ENCODE measurements around the gene FNIP2.
"Not testable (repeated sequence)": the region's sequence is repeated elsewhere in the genome, so short reads cannot be mapped to it uniquely, and the experiment has no call there.

Gene FNIP2

DNA sequence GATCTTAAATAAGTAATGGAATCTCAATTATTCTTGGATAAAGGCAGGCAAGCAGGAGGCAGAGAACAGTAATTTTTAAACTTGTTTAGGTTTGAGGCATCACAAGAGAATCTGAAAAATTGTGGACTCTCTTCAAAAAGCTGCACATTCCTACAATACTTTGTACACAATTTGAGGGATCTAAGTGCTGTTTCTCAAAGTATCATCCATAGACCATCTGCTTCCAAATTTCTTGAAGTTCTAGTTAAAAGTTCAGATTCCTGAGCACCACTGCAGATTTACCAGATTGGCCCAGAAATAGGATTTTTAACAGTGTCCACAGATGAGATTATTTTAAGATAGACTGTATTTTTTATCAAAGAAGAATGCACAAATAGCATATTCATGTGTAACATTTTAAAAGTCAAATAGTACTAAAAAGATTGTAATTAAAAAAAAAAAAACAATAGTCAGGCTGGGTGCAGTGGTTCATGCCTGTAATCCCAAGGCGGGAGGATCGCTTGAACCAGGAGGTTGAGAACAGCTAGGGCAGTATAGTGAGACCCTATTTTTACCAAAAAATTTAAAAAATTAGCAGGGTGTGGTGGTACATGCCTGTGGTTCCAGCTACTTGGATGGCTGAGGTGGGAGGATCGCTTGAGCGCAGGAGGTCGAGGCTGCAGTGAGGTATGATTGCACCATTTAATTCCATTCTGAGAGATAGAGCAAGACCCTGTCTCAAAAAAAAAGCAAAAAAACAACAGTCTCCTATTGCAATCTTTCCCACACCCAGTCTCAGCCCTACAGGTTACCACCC lies 14.2 kb upstream of the FNIP2 start:
- TF ChIP-seq ZFX (IDR thresholded peaks at IDR 0.05; ENCODE audit: borderline replicate concordance), result no peak
- TF ChIP-seq, protein P1, sequence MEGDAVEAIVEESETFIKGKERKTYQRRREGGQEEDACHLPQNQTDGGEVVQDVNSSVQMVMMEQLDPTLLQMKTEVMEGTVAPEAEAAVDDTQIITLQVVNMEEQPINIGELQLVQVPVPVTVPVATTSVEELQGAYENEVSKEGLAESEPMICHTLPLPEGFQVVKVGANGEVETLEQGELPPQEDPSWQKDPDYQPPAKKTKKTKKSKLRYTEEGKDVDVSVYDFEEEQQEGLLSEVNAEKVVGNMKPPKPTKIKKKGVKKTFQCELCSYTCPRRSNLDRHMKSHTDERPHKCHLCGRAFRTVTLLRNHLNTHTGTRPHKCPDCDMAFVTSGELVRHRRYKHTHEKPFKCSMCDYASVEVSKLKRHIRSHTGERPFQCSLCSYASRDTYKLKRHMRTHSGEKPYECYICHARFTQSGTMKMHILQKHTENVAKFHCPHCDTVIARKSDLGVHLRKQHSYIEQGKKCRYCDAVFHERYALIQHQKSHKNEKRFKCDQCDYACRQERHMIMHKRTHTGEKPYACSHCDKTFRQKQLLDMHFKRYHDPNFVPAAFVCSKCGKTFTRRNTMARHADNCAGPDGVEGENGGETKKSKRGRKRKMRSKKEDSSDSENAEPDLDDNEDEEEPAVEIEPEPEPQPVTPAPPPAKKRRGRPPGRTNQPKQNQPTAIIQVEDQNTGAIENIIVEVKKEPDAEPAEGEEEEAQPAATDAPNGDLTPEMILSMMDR (IDR thresholded peaks at IDR 0.05), result no peak
- H3K27ac ChIP-seq, result no peak overlapping the region

- not testable (repeated sequence) for H3K27ac ChIP-seq
Observed at GRCh38 chr4:158755819-158756218, 13.0 kb upstream of the FNIP2 start.

DNA sequence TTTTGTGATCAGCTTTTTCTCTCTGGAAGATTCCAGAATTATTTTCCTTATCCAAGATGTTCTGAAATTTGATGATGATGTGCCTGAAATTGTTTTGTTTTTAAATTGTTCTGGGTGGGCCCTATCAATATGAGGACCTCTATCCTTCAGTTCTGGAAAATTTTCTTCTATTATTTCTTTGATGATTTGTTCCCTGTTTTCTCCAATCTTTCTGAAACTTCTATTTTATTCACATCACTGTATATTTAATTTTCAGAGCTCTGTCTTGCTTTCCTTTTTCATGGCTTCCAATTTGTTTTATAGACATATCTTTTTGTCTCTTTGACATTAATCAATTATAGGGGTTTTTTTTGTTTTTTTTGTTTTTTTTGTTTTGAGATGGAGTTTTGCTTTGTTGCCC lies 12.2 kb upstream of the FNIP2 start:
- TF ChIP-seq ZFX (IDR thresholded peaks at IDR 0.05; ENCODE audit: borderline replicate concordance), result no peak
- TF ChIP-seq, protein P1 (IDR thresholded peaks at IDR 0.05), result no peak
- H3K27ac ChIP-seq, result no peak overlapping the region

GRCh38 chr4:158758142-158758541 lies 10.7 kb upstream of the FNIP2 start:
- H3K27ac ChIP-seq, result no peak overlapping the region
- TF ChIP-seq, protein P1 (IDR thresholded peaks at IDR 0.05), result no peak
- no peak for TF ChIP-seq ZFX (IDR thresholded peaks at IDR 0.05; ENCODE audit: borderline replicate concordance)

GRCh38 chr4:158758703-158759102 lies 10.1 kb upstream of the FNIP2 start:
- TF ChIP-seq, protein P1 (IDR thresholded peaks at IDR 0.05), result no peak
- no peak for TF ChIP-seq ZFX (IDR thresholded peaks at IDR 0.05; ENCODE audit: borderline replicate concordance)
- H3K27ac ChIP-seq, result no peak overlapping the region

- H3K27ac ChIP-seq, result not testable (repeated sequence)
Observed at GRCh38 chr4:158759539-158759938, 9.3 kb upstream of the FNIP2 start.

DNA sequence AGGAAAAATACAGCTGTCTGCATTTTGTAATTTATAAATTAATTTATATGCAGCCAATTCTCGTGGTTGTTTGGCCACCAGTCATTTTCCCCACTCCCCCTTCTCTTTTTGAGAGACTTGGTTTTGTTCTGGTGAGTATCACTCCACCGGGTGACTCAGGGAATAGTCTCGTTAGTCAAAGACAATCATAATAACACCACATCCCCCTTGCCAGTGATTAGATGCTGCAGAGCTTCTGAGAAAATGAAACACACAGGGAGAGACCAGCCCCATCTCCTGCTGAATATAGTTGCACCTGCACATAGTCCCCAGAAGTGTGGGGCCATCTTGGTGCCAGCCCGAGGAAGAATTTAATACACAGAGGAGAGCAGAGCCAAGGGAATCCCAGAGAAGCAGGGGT lies 8.0 kb upstream of the FNIP2 start:
- no peak overlapping the region for H3K27ac ChIP-seq
- TF ChIP-seq, protein P1 (IDR thresholded peaks at IDR 0.05), result no peak
- TF ChIP-seq ZFX (IDR thresholded peaks at IDR 0.05; ENCODE audit: borderline replicate concordance), result no peak

- no peak for TF ChIP-seq ZFX (IDR thresholded peaks at IDR 0.05; ENCODE audit: borderline replicate concordance)
- TF ChIP-seq, protein P1 (IDR thresholded peaks at IDR 0.05), result no peak
- H3K27ac ChIP-seq, result no peak overlapping the region
Observed at GRCh38 chr4:158762553-158762952, 6.3 kb upstream of the FNIP2 start.
